AG09309 (cell line): ENCODE data around the gene SLC41A3.
"Not testable (repeated sequence)": the region's sequence is repeated elsewhere in the genome, so short reads cannot be mapped to it uniquely, and the experiment has no call there.

Source experiments
- DNase-seq: peaks from one replicate; pipeline ENCODE4 v3.0.0-alpha.2; 2010; ENCODE audit warnings: low read depth
- H3K4me3 ChIP-seq: 2 replicates; pipeline ENCODE4 v1.5.1; 2011; ENCODE audit warnings: mild to moderate bottlenecking, low read depth, low read length, moderate library complexity; ENCODE audit not compliant: control insufficient read depth
- TF ChIP-seq, protein P1 (sequence below): IDR thresholded peaks from 2 replicates; pipeline ENCODE4 v1.5.1; 2011; ENCODE audit warnings: mild to moderate bottlenecking, low read depth, low read length, inconsistent platforms; ENCODE audit not compliant: insufficient read depth, control insufficient read depth; ENCODE audit errors: missing control alignments

Gene SLC41A3

DNA sequence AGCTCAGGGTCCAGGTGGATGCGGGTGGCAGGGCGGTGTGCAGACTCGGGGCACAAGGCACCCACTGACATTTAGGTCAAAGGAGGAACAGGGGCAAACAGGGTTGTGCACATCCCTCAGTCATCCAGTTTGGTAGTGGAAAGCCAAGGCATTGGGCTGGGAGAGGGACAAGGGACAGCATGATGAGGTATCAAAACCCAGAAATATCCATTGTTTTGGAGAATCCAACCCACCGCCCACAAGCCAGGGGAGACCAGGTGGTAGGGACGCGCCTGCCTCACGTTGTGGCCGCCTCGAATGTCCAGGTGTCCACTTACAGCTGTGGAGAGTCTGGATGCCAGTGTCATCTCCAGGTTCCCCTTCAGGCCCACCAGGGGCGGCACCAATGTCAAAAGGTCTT lies 33.3 kb downstream of the SLC41A3 start:
- TF ChIP-seq, protein P1, sequence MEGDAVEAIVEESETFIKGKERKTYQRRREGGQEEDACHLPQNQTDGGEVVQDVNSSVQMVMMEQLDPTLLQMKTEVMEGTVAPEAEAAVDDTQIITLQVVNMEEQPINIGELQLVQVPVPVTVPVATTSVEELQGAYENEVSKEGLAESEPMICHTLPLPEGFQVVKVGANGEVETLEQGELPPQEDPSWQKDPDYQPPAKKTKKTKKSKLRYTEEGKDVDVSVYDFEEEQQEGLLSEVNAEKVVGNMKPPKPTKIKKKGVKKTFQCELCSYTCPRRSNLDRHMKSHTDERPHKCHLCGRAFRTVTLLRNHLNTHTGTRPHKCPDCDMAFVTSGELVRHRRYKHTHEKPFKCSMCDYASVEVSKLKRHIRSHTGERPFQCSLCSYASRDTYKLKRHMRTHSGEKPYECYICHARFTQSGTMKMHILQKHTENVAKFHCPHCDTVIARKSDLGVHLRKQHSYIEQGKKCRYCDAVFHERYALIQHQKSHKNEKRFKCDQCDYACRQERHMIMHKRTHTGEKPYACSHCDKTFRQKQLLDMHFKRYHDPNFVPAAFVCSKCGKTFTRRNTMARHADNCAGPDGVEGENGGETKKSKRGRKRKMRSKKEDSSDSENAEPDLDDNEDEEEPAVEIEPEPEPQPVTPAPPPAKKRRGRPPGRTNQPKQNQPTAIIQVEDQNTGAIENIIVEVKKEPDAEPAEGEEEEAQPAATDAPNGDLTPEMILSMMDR, result no peak
- H3K4me3 ChIP-seq, result no peak overlapping the region
- no peak for DNase-seq

DNA sequence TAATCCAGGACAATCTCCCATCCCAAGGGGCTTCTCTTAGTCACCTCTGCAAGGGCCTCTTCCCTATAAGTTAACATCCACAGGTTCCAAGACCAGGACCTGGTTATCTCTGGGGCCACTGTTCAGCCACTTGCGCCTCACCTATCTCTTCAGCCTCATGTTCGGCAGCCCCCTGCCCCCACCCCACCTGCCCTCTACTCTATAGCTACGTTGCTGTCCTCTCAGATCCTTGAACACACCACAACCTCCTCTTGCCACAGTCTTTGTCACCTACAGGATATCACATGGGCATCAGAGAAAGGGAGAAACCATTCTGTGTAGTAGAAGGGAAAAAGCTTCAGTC lies 33.9 kb downstream of the SLC41A3 start:
- H3K4me3 ChIP-seq, result no peak overlapping the region

DNA sequence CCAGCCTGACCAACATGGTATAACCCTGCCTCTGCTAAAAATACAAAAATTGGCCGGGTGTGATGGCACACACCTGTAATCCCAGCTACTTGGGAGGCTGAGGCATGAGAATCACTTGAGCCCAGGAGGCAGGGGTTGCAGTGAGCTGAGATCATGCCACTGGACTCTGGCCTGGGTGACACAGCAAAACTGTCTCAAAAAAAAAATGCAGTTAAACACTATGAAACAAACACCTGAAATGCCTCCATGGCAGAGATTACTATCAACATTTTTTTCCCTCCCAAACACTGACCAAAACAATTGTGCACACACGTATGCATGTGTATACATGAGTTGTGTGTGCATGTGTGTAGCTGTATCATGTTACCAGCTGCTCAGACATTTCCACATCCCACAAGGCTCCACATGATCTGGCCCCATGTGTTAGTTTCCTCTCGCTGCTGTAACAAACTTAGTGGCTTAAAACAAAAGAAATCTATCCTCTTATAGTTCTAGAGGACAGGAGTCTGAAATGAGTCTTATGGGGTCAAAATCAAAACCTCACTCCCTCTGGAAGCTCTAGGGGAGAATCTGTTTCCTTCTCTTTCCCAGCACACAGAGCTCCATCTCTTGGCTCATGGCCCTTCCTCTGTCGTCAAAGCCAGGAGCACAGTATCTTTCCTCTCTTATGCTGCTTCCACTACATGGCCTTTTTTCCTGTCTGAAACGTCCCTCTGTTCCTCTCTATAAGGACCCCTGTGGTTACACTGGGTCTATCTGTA lies 34.5 kb downstream of the SLC41A3 start:
- TF ChIP-seq, protein P1, result no peak

More for the DNA sequence above, 33.9 kb downstream of the SLC41A3 start:
- TF ChIP-seq, protein P1, result no peak
- DNase-seq, result no peak

DNA sequence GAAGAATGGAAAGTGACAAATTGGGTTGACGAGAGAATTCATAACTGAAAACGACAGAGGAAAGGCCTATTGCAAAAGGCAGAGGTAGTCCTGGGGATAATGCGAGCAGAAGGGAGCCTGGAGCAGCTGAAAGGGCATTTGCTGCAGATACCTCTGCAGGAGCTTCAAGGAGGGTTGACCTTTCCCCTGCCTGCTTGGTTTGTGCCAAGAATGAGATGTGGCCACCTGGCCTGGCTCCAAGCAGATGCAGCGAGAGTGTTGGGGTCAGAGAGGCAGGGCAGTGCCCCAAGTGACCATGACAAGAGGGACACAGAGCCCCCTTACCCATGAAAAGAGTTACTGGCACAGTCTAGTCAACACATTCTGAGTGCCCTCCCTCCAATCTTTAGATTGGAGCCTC lies 43.5 kb downstream of the SLC41A3 start:
- H3K4me3 ChIP-seq, result no peak overlapping the region
- TF ChIP-seq, protein P1, result no peak
- DNase-seq, result no peak

More for the DNA sequence above, 34.5 kb downstream of the SLC41A3 start:
- no peak for DNase-seq
- H3K4me3 ChIP-seq, result no peak overlapping the region

DNA sequence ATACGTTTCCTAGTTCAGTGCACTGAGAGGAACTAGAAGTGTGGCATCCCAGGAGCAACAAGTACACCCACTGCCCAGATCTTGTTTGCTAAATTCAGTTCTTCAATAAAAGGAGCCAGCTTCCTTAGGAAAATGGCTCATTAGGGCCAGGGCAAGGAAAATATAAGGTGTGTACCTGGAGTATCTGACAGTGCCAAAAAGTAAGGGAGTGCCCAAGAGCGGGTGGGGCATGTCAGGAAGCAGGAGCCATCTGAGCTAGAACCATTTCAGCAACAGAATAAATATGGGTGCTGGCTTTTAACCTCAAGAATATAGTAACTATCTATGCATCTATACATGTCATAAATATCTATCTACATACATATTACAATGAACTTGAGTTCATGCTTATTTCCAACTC lies 44.1 kb downstream of the SLC41A3 start:
- TF ChIP-seq, protein P1, result no peak
- DNase-seq, result no peak
- no peak overlapping the region for H3K4me3 ChIP-seq

DNA sequence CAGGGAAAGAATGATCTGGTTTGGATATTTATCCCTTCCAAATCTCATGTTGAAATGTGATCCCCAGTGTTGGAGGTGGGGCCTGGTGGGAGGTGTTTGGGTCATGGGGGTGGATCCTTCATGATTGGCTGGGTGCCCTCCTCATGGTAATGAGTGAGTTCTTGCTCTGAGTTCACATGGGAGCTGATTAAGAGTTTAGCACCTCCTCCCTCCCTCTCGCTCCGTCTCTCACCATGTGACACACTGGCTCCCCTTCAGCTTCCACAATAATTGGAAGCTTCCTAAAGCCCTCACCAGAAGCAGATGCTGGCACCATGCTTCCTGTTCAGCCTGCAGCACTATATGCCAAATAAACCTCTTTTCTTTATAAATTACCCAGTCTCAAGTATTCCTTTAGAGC lies 45.1 kb downstream of the SLC41A3 start:
- not testable (repeated sequence) for H3K4me3 ChIP-seq, DNase-seq

DNA sequence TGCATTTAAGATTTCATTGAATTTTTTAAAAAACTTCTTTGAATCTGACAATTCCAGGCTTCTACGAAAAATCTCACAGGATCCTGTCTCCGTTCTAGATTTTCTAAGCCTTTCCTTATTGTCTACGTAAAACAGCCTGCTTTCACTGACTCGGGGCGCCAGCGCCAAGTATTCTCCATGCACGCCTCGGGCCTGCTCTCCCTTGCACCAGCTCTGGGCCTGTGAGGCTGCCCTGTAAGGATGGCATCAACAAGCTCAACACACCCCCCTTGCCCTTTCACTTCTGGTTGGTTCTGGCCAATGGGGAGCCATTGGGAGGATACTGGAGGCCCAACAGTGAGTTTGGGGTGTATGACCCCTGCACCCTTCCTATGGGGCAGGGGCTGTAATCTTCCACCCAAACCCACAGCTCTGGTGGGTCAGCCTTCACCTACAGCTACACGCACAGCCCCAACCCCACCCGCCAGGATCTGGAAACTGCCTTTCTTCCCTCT lies 47.8 kb downstream of the SLC41A3 start:
- TF ChIP-seq, protein P1, result no peak
- no peak for DNase-seq
- H3K4me3 ChIP-seq, result no peak overlapping the region
